Mucosa of stomach (tissue), 1 donor: ENCODE measurements around the gene KLHL13.
"Not testable (repeated sequence)": the region's sequence is repeated elsewhere in the genome, so short reads cannot be mapped to it uniquely, and the experiment has no call there.

Source experiments
- H3K27me3 ChIP-seq: one replicate; pipeline ENCODE4 v1.7.0; 2013; ENCODE audit warnings: mild to moderate bottlenecking, low read length; ENCODE audit not compliant: control insufficient read depth, insufficient read depth
- H3K36me3 ChIP-seq: one replicate; pipeline ENCODE4 v1.7.0; 2013; ENCODE audit warnings: low read length; ENCODE audit not compliant: control insufficient read depth, insufficient read depth
- H3K4me1 ChIP-seq: one replicate; pipeline ENCODE4 v1.7.0; 2013; ENCODE audit warnings: mild to moderate bottlenecking, low read length; ENCODE audit not compliant: control insufficient read depth, insufficient read depth
- H3K4me3 ChIP-seq: one replicate; pipeline ENCODE4 v1.7.0; 2013; ENCODE audit warnings: low read length
- H3K9ac ChIP-seq: one replicate; pipeline ENCODE4 v1.7.0; 2013; ENCODE audit warnings: mild to moderate bottlenecking, low read length, moderate library complexity
- H3K9me3 ChIP-seq: one replicate; pipeline ENCODE4 v1.7.0; 2013; ENCODE audit warnings: mild to moderate bottlenecking, low read length, moderate library complexity; ENCODE audit not compliant: control insufficient read depth
- donor health status: Pancreatic carcinoma.

The KLHL13 gene

GRCh38 chrX:118002417-118002816 is 114.2 kb downstream of the KLHL13 start:
- H3K4me1 ChIP-seq, H3K27me3 ChIP-seq, H3K36me3 ChIP-seq, H3K4me3 ChIP-seq, H3K9ac ChIP-seq, H3K9me3 ChIP-seq: not testable (repeated sequence)

DNA sequence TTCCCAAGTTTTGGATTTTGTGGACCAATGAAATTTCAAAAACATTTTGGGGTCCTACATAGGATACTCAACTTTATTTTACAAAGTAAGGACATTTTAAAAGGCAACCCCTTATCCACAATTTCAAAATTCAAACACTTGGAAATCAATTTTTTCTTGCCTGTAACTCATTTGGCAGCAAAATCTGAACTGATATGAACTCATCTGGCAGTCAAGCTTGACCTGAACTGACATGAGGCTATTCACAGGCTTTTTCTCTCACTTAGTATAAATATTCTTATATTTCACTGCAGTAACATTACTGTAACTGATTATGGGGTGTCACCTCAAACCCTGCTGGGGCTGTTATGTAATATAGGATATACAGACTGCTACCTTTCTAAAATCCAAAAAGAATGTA is 116.1 kb downstream of the KLHL13 start:
- no peaks in the 10 kb centered on the region for H3K9me3 ChIP-seq
- H3K9ac ChIP-seq, result no peak overlapping the region
- no peaks in the 10 kb centered on the region for H3K4me1 ChIP-seq
- no peaks in the 10 kb centered on the region for H3K27me3 ChIP-seq
- H3K36me3 ChIP-seq, result no peaks in the 10 kb centered on the region
- no peak overlapping the region for H3K4me3 ChIP-seq

DNA sequence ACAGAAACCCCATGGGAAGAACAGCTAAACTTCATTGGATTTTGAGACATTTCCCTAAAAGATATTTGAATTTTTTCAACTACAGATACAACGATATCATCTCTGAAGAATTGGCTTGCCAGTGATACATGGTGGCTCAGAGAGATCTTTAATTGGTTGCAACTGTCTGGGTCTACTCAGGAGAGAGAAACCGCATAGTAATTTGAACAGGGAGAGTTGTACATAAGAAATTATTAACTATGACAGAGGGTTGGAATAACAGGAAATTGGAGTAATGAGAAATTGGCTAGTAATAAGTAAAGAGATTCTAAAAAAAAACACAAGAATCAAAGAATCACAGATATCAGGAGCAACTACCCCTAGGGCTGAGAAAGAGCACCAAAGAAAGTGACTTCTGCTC is 118.4 kb downstream of the KLHL13 start:
- H3K36me3 ChIP-seq, result no peaks in the 10 kb centered on the region
- H3K9me3 ChIP-seq, result no peaks in the 10 kb centered on the region
- no peaks in the 10 kb centered on the region for H3K4me1 ChIP-seq
- no peak overlapping the region for H3K4me3 ChIP-seq
- no peaks in the 10 kb centered on the region for H3K27me3 ChIP-seq
- no peak overlapping the region for H3K9ac ChIP-seq

- Histone ChIP-seq H3K4me3 (no peak overlapping the region), H3K27me3 (no peaks in the 10 kb centered on the region), H3K9ac (no peak overlapping the region), H3K36me3 (no peaks in the 10 kb centered on the region), H3K4me1 (no peaks in the 10 kb centered on the region), H3K9me3 (no peaks in the 10 kb centered on the region)
Measured at GRCh38 chrX:117996918-117997480, 119.6 kb downstream of the KLHL13 start.

DNA sequence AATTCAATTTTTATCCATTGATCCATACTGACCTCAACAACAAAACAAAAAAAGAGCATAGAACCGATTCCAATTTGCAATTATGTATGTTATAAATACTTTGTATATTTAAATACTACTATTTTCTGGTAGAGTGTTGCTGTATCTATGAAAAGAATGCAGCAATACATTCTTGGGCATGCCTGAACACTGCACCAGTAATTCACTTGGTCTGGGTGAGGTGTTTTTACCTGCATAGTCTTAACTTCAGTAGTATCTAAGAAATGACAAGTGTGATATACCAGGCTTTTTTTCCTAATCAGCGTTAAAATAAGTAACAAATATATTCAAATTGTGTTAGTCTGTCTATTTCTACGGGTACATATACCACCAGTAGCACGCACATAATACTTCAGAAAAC is 120.2 kb downstream of the KLHL13 start:
- Histone ChIP-seq H3K4me3 (no peak overlapping the region), H3K9me3 (no peaks in the 10 kb centered on the region), H3K9ac (no peak overlapping the region), H3K36me3 (no peaks in the 10 kb centered on the region), H3K4me1 (no peaks in the 10 kb centered on the region), H3K27me3 (no peaks in the 10 kb centered on the region)

- Histone ChIP-seq H3K9ac (no peak overlapping the region), H3K27me3 (no peaks in the 10 kb centered on the region), H3K36me3 (no peaks in the 10 kb centered on the region), H3K9me3 (no peaks in the 10 kb centered on the region), H3K4me3 (no peak overlapping the region), H3K4me1 (no peaks in the 10 kb centered on the region)
Measured at GRCh38 chrX:117995378-117995777, 121.2 kb downstream of the KLHL13 start.

GRCh38 chrX:117992192-117992723 is 124.4 kb downstream of the KLHL13 start:
- H3K27me3 ChIP-seq, result no peaks in the 10 kb centered on the region
- no peaks in the 10 kb centered on the region for H3K36me3 ChIP-seq
- no peak overlapping the region for H3K9ac ChIP-seq

DNA sequence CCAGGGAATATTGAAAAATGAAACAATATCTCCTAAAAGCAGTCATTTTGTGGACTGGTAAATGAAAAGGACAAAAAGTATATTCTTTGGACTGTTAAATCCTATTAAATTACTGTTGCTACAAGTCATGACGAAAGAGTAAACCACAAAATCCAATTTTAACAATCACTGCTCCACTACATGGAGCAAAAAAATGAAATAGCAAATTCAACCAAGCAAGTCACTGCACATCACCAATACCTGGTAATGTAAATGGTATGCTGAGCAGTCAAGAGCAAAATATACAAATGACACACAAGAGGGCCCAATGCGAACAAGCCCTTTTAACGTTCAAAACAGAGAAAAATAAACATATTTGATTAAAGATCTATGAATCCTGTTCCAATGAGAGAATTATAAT is 126.2 kb downstream of the KLHL13 start:
- Histone ChIP-seq H3K9ac (no peak overlapping the region), H3K36me3 (no peaks in the 10 kb centered on the region), H3K9me3 (no peaks in the 10 kb centered on the region), H3K4me3 (no peak overlapping the region), H3K4me1 (peaks cover 11% of the 10 kb centered on the region), H3K27me3 (no peaks in the 10 kb centered on the region)

More at GRCh38 chrX:117992192-117992723, 124.4 kb downstream of the KLHL13 start:
- Histone ChIP-seq H3K4me1 (no peaks in the 10 kb centered on the region), H3K4me3 (no peak overlapping the region), H3K9me3 (no peaks in the 10 kb centered on the region)

GRCh38 chrX:117989512-117989911 is 127.1 kb downstream of the KLHL13 start:
- Histone ChIP-seq H3K4me1 (peaks cover 11% of the 10 kb centered on the region), H3K9ac (no peak overlapping the region)

GRCh38 chrX:117987373-117987772 is 129.2 kb downstream of the KLHL13 start:
- Histone ChIP-seq H3K36me3 (no peaks in the 10 kb centered on the region), H3K9ac (no peak overlapping the region), H3K9me3 (no peaks in the 10 kb centered on the region), H3K4me3 (no peak overlapping the region), H3K27me3 (no peaks in the 10 kb centered on the region), H3K4me1 (peaks cover 15% of the 10 kb centered on the region)

More at GRCh38 chrX:117989512-117989911, 127.1 kb downstream of the KLHL13 start:
- Histone ChIP-seq H3K36me3 (no peaks in the 10 kb centered on the region), H3K4me3 (no peak overlapping the region), H3K27me3 (no peaks in the 10 kb centered on the region), H3K9me3 (no peaks in the 10 kb centered on the region)

DNA sequence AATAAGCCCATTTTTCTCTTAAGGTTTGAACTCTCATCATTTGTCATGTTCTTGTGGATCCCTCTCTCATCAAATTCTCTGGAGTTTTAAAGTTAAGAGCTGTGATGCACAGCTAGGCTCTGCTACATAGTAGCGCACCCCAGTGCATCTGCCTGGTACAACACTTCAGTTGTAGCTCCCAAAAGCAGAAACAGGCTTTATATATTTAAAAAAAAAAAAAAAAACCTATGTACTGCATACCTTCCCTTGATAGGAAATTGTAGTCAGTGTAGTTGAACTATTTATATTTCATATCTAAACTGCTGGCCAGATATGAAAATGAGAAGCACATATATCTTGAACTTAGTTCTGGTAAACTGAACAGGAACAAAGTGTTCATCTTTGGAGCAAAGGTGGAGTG is 131.4 kb downstream of the KLHL13 start:
- H3K4me1 ChIP-seq, result peaks cover 15% of the 10 kb centered on the region
- no peak overlapping the region for H3K4me3 ChIP-seq
- H3K9me3 ChIP-seq, result no peaks in the 10 kb centered on the region
- H3K27me3 ChIP-seq, result no peaks in the 10 kb centered on the region
- no peaks in the 10 kb centered on the region for H3K36me3 ChIP-seq
- no peak overlapping the region for H3K9ac ChIP-seq

DNA sequence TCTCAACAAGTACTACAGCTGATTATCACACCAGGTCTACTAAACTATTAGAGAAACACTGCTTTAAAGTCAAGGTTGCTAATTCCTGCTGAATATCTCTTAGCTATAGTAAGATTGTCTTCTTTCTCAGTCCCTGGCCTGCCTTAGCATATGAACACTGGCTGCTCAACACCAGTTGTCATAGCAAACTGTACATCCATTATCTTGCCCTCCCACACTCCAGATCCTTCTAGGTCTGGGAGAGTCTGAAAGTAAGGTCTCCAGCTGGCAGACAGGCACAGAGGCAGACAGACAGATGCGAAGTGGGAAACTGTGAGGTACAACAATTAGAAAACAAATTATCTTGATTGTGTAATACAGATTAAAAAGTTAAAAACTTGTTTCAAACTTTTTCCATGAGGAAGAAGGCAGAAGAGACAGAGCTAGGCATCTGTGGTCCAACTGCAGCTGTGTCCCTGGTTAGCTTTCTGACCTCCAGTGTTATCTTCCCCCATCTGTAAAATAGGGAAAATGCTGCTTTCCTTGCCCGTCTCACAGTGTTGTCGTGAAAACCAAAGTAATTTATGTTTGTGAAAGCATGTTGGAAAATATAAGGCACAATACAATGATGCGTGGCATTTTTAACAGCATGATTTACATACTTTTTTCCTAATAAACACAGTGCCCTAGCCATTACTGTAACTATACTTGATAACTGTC is 133.8 kb downstream of the KLHL13 start:
- H3K4me1 ChIP-seq, result peaks cover 15% of the 10 kb centered on the region
- no peak overlapping the region for H3K4me3 ChIP-seq
- no peaks in the 10 kb centered on the region for H3K9me3 ChIP-seq
- H3K36me3 ChIP-seq, result no peaks in the 10 kb centered on the region
- no peak overlapping the region for H3K9ac ChIP-seq
- no peaks in the 10 kb centered on the region for H3K27me3 ChIP-seq
